Left ventricle myocardium inferior (tissue), 1 donor: ENCODE data around the gene MANF. TPM values are rescaled to one million over a fixed set of nuclear protein-coding genes. Genes with fewer than 3 reads are reported as not detected.

Experiments
- DNase-seq: peaks from one replicate; pipeline ENCODE4 v3.0.0-alpha.2; 2020
- H3K27ac ChIP-seq: fragments of 200-600 bp; replicated peaks from 2 replicates; pipeline ENCODE4 v1.8.0; 2021
- H3K27me3 ChIP-seq: fragments of 200-600 bp; 2 replicates; pipeline ENCODE4 v1.8.0; 2021; ENCODE audit warnings: low read depth
- H3K36me3 ChIP-seq: fragments of 200-600 bp; 2 replicates; pipeline ENCODE4 v1.8.0; 2021
- H3K4me1 ChIP-seq: fragments of 200-600 bp; 2 replicates; pipeline ENCODE4 v1.8.0; 2021
- H3K4me3 ChIP-seq: fragments of 200-600 bp; 2 replicates; pipeline ENCODE4 v1.8.0; 2021; ENCODE audit warnings: mild to moderate bottlenecking, moderate library complexity
- H3K9me3 ChIP-seq: fragments of 200-600 bp; replicated peaks from 2 replicates; pipeline ENCODE4 v1.8.0; 2021
- CTCF ChIP-seq: fragments of 200-600 bp; IDR thresholded peaks from 2 replicates; pipeline ENCODE4 v1.8.0; 2021; ENCODE audit warnings: antibody characterized with exemption, mild to moderate bottlenecking, borderline replicate concordance
- intact Hi-C: fragments of 100-400 bp; cut with micrococcal nuclease; formaldehyde crosslinking; loops from one replicate; pipeline ENCODE4 v1.11.0; 2022
- total RNA-seq: library from RNA; stranded (reverse); fragmentation: NEBNext Ultra II Directional; extraction: Animal tissue kit (Norgen Biotek cat#: 25700); gene quantifications from one replicate; pipeline ENCODE4 v1.2.1, GENCODE V29; 2021
- donor health status: DM: no; HTN: yes; CAD: no; lungs with severe emphysema.

MANF gene
- total RNA-seq, 1 donor from 2014 or later, result 48.5 TPM

GRCh38 chr3:51391566-51392354 is 6.7 kb downstream of the MANF start:
- peaks cover 71% of the 10 kb centered on the region for H3K36me3 ChIP-seq
- peaks cover 90% of the 10 kb centered on the region for H3K4me1 ChIP-seq
- peak overlapping the region; percentile 74 for H3K4me3 ChIP-seq
- no peak for DNase-seq
- intact Hi-C loops, result no loop called here
- H3K9me3 ChIP-seq, result no peaks in the 10 kb centered on the region
- TF ChIP-seq CTCF, result no peak
- no peaks in the 10 kb centered on the region for H3K27me3 ChIP-seq
- peak overlapping the region; percentile 91 for H3K27ac ChIP-seq

GRCh38 chr3:51392355-51393133 is 7.5 kb downstream of the MANF start:
- no peak for TF ChIP-seq CTCF
- peaks cover 90% of the 10 kb centered on the region for H3K4me1 ChIP-seq
- no peak for DNase-seq
- no peaks in the 10 kb centered on the region for H3K27me3 ChIP-seq
- H3K4me3 ChIP-seq, result peak overlapping the region; percentile 74
- H3K36me3 ChIP-seq, result peaks cover 71% of the 10 kb centered on the region
- H3K9me3 ChIP-seq, result no peaks in the 10 kb centered on the region
- H3K27ac ChIP-seq, result peak overlapping the region; percentile 91
- intact Hi-C loops, result no loop called here

GRCh38 chr3:51393134-51393495 is 8.0 kb downstream of the MANF start:
- intact Hi-C loops, result no loop called here

GRCh38 chr3:51393564-51393963 is 8.5 kb downstream of the MANF start:
- intact Hi-C loops, result no loop called here
- peaks cover 69% of the 10 kb centered on the region for H3K36me3 ChIP-seq
- no peaks in the 10 kb centered on the region for H3K27me3 ChIP-seq
- peaks cover 85% of the 10 kb centered on the region for H3K4me1 ChIP-seq
- DNase-seq, result no peak
- H3K27ac ChIP-seq, result no peak overlapping the region
- TF ChIP-seq CTCF, result no peak
- H3K4me3 ChIP-seq, result no peak overlapping the region
- H3K9me3 ChIP-seq, result no peaks in the 10 kb centered on the region

More at GRCh38 chr3:51393134-51393495, 8.0 kb downstream of the MANF start:
- Histone ChIP-seq H3K27me3 (no peaks in the 10 kb centered on the region), H3K4me1 (peaks cover 86% of the 10 kb centered on the region), H3K36me3 (peaks cover 71% of the 10 kb centered on the region), H3K9me3 (no peaks in the 10 kb centered on the region), H3K4me3 (peak overlapping the region; percentile 74), H3K27ac (no peak overlapping the region)
- DNase-seq, result no peak
- TF ChIP-seq CTCF, result no peak

GRCh38 chr3:51394541-51394940 is 9.4 kb downstream of the MANF start:
- no peak for DNase-seq
- H3K9me3 ChIP-seq, result no peaks in the 10 kb centered on the region
- no peak overlapping the region for H3K4me3 ChIP-seq
- H3K27ac ChIP-seq, result no peak overlapping the region
- peaks cover 84% of the 10 kb centered on the region for H3K4me1 ChIP-seq
- no peak for TF ChIP-seq CTCF
- intact Hi-C loops, result no loop called here
- no peaks in the 10 kb centered on the region for H3K27me3 ChIP-seq
- H3K36me3 ChIP-seq, result peaks cover 65% of the 10 kb centered on the region
